Hepatocyte (in vitro differentiated cells): Measurements from ENCODE around the gene RNF224.

Experiments
- CTCF ChIP-seq: fragments of 200-600 bp; sonication (generic); IDR thresholded peaks from 2 replicates; pipeline ENCODE4 v1.5.1; 2016; ENCODE audit warnings: antibody characterized with exemption, mild to moderate bottlenecking; ENCODE audit not compliant: poor library complexity
- EZH2phosphoT487 ChIP-seq: fragments of 200-600 bp; sonication (generic); IDR thresholded peaks from one replicate; pipeline ENCODE4 v1.6.1; 2018; ENCODE audit warnings: antibody characterized with exemption, mild to moderate bottlenecking, low read depth, moderate library complexity; ENCODE audit not compliant: unreplicated experiment, severe bottlenecking

- TF ChIP-seq CTCF (no peak), EZH2phosphoT487 (no peak)
Observed at GRCh38 chr9:137223078-137223970, 4.0 kb upstream of the RNF224 start.
